ENCODE results near the gene PRKG1.

GRCh38 chr10:51852297-51852696 is 778.0 kb downstream of the PRKG1 start:
- no peak for TF ChIP-seq CTCF (IDR thresholded peaks at IDR 0.05; ENCODE audit: borderline replicate concordance, extremely low read depth, low read length, poor library complexity, severe bottlenecking)
- no peak for TF ChIP-seq EZH2 (IDR thresholded peaks at IDR 0.05; ENCODE audit: borderline replicate concordance, low read depth, low read length, severe bottlenecking)
